ENCODE results near the gene COLEC12.

GRCh38 chr18:438571-438970 is 61.9 kb downstream of the COLEC12 start:
- TF ChIP-seq CTCF (IDR thresholded peaks at IDR 0.05; ENCODE audit: low read depth, low read length), result no peak
- TF ChIP-seq MAX (IDR thresholded peaks at IDR 0.05; ENCODE audit: low read depth, low read length), result no peak
